HepG2 (cell line): Measurements from ENCODE around the gene RCC1. TPM values are rescaled to one million over a fixed set of nuclear protein-coding genes. Genes with fewer than 3 reads are reported as not detected.
A peak's percentile ranks its signal among the peaks of the same experiment; 100 is the strongest.

Experiments used
- DPF2 ChIP-seq: sonication (generic); formaldehyde crosslinking; IDR thresholded peaks from 2 replicates; pipeline ENCODE4 v1.4.0; 2020; ENCODE audit warnings: mild to moderate bottlenecking, low read depth, missing genetic modification reagents, borderline replicate concordance
- EHMT2 ChIP-seq: fragments of 200-600 bp; sonication (generic); IDR thresholded peaks from 2 replicates; pipeline ENCODE4 v1.7.0; 2017; ENCODE audit warnings: antibody characterized with exemption, low read depth, low read length, borderline replicate concordance
- HMGXB4 ChIP-seq, 2 experiments: sonication (generic) in 1 of 2; formaldehyde crosslinking in 1 of 2; IDR thresholded peaks; 2 replicates each; pipeline versions ENCODE4 v1.4.0 to v1.6.1; 2018 to 2020; ENCODE audit warnings: missing genetic modification reagents in 2 of 2, borderline replicate concordance in 1 of 2, low read depth in 1 of 2, mild to moderate bottlenecking in 1 of 2, missing biosample characterization in 1 of 2
- HOXA9 ChIP-seq: sonication (generic); formaldehyde crosslinking; IDR thresholded peaks from 2 replicates; pipeline ENCODE4 v1.8.1; 2022; ENCODE audit warnings: missing genetic modification reagents, mild to moderate bottlenecking, moderate library complexity, borderline replicate concordance
- KAT7 ChIP-seq: IDR thresholded peaks from 2 replicates; pipeline ENCODE4 v1.6.1; 2018; ENCODE audit warnings: borderline replicate concordance, missing compliant biosample characterization
- KDM1A ChIP-seq: IDR thresholded peaks from 2 replicates; pipeline ENCODE4 v1.6.1; 2016; ENCODE audit warnings: missing compliant biosample characterization
- KLF12 ChIP-seq: sonication (generic); formaldehyde crosslinking; IDR thresholded peaks from 2 replicates; pipeline ENCODE4 v1.4.0; 2020; ENCODE audit warnings: missing genetic modification reagents, borderline replicate concordance
- NAIF1 ChIP-seq: sonication (generic); formaldehyde crosslinking; IDR thresholded peaks from 2 replicates; pipeline ENCODE4 v1.5.0; 2020; ENCODE audit warnings: mild to moderate bottlenecking, missing genetic modification reagents, borderline replicate concordance
- NKX3-1 ChIP-seq: sonication (generic); formaldehyde crosslinking; IDR thresholded peaks from 2 replicates; pipeline ENCODE4 v1.5.0; 2020; ENCODE audit warnings: missing genetic modification reagents
- PHB2 ChIP-seq: fragments of 450-650 bp; IDR thresholded peaks from 2 replicates; pipeline ENCODE4 v1.6.1; 2018; ENCODE audit not compliant: partially characterized antibody
- RXRA ChIP-seq: sonication (generic); formaldehyde crosslinking; IDR thresholded peaks from 2 replicates; pipeline ENCODE4 v1.5.1; 2020; ENCODE audit warnings: missing genetic modification reagents
- ZBTB33 ChIP-seq: sonication (generic); formaldehyde crosslinking; IDR thresholded peaks from 2 replicates; pipeline ENCODE4 v1.4.0; 2020; ENCODE audit warnings: missing genetic modification reagents
- ZMAT3 ChIP-seq: sonication (generic); formaldehyde crosslinking; conservative IDR thresholded peaks from 2 replicates; pipeline ENCODE4 v1.7.0; 2021; ENCODE audit warnings: missing genetic modification reagents
- ZNF121 ChIP-seq: sonication (generic); formaldehyde crosslinking; IDR thresholded peaks from 2 replicates; pipeline ENCODE4 v1.5.0; 2020; ENCODE audit warnings: mild to moderate bottlenecking, missing genetic modification reagents
- ZNF160 ChIP-seq: sonication (generic); formaldehyde crosslinking; IDR thresholded peaks from 2 replicates; pipeline ENCODE4 v1.8.0; 2022; ENCODE audit warnings: mild to moderate bottlenecking, inconsistent platforms, missing genetic modification reagents
- ZNF230 ChIP-seq: sonication (generic); formaldehyde crosslinking; IDR thresholded peaks from 2 replicates; pipeline ENCODE4 v1.4.0; 2020; ENCODE audit warnings: mild to moderate bottlenecking, missing genetic modification reagents
- ZNF678 ChIP-seq: sonication (generic); formaldehyde crosslinking; IDR thresholded peaks from 2 replicates; pipeline ENCODE4 v1.4.0; 2020; ENCODE audit warnings: mild to moderate bottlenecking, missing genetic modification reagents
- polyA plus RNA-seq, 8 experiments: library from polyadenylated mRNA; depleted of rRNA in 3 of 8; stranded (reverse) in 7 of 8; unstranded in 1 of 8; fragments of >200 nt; fragmentation: Illumina TruSeq in 4 of 8; extraction: Trizol in 4 of 8; gene quantifications; 2 replicates each; pipeline versions ENCODE4 v1.2.1 to v1.2.3, GENCODE V29; 2011 to 2016; ENCODE audit warnings: low read depth in 4 of 8, missing spikeins in 1 of 8, mixed read lengths in 1 of 8; ENCODE audit not compliant: insufficient read depth in 1 of 8
- total RNA-seq, 5 experiments: library from RNA; depleted of rRNA; stranded (reverse); fragments of >200 nt; fragmentation: Illumina TruSeq; extraction: Trizol; gene quantifications; 2 replicates each; pipeline ENCODE4 v1.2.3, GENCODE V29; 2016; ENCODE audit warnings: low read depth in 1 of 5
- TF ChIP-seq, protein P1 (sequence below): sonication (generic); formaldehyde crosslinking; IDR thresholded peaks from 2 replicates; pipeline ENCODE4 v1.5.0; 2020; ENCODE audit warnings: mild to moderate bottlenecking, missing genetic modification reagents
- TF ChIP-seq, protein P2 (sequence below): sonication (generic); formaldehyde crosslinking; IDR thresholded peaks from 2 replicates; pipeline ENCODE4 v1.9.0; 2022; ENCODE audit warnings: missing genetic modification reagents, mild to moderate bottlenecking, borderline replicate concordance
- TF ChIP-seq, protein P3 (sequence below): sonication (generic); formaldehyde crosslinking; IDR thresholded peaks from 2 replicates; pipeline ENCODE4 v1.5.1; 2020; ENCODE audit warnings: missing genetic modification reagents, mild to moderate bottlenecking, borderline replicate concordance

RCC1 gene
- total and polyA plus RNA-seq, 2 of the 13 experiments (the other 11 are each of a cell fraction or from before 2014, with no cell fraction given): 47.2 to 80.8 TPM

GRCh38 chr1:28577738-28578536 is 72.1 kb downstream of the RCC1 start (continued):
- TF ChIP-seq HMGXB4 (CRISPR knock-in tag; IDR thresholded peaks at IDR 0.05; ENCODE audit: borderline replicate concordance in 1 of 2, low read depth in 1 of 2) (no peak), KAT7 (CRISPR knock-in tag) (no peak), ZNF160 (CRISPR knock-in tag) (no peak), NAIF1 (CRISPR knock-in tag) (no peak), RXRA (no peak), KLF12 (CRISPR knock-in tag) (no peak), DPF2 (CRISPR knock-in tag) (no peak), ZNF230 (CRISPR knock-in tag) (no peak), HOXA9 (CRISPR knock-in tag) (0 out of 2 replicates have a peak, but pooled peaks have one; percentile 23), PHB2 (no peak), NKX3-1 (CRISPR knock-in tag) (no peak), KDM1A (CRISPR knock-in tag) (no peak), ZNF121 (CRISPR knock-in tag) (no peak), ZNF678 (CRISPR knock-in tag) (no peak), ZBTB33 (CRISPR knock-in tag) (no peak), ZMAT3 (CRISPR knock-in tag) (no peak), EHMT2 (no peak)
- TF ChIP-seq, protein P1, sequence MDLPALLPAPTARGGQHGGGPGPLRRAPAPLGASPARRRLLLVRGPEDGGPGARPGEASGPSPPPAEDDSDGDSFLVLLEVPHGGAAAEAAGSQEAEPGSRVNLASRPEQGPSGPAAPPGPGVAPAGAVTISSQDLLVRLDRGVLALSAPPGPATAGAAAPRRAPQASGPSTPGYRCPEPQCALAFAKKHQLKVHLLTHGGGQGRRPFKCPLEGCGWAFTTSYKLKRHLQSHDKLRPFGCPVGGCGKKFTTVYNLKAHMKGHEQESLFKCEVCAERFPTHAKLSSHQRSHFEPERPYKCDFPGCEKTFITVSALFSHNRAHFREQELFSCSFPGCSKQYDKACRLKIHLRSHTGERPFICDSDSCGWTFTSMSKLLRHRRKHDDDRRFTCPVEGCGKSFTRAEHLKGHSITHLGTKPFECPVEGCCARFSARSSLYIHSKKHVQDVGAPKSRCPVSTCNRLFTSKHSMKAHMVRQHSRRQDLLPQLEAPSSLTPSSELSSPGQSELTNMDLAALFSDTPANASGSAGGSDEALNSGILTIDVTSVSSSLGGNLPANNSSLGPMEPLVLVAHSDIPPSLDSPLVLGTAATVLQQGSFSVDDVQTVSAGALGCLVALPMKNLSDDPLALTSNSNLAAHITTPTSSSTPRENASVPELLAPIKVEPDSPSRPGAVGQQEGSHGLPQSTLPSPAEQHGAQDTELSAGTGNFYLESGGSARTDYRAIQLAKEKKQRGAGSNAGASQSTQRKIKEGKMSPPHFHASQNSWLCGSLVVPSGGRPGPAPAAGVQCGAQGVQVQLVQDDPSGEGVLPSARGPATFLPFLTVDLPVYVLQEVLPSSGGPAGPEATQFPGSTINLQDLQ (CRISPR knock-in tag): no peak
- TF ChIP-seq, protein P2, sequence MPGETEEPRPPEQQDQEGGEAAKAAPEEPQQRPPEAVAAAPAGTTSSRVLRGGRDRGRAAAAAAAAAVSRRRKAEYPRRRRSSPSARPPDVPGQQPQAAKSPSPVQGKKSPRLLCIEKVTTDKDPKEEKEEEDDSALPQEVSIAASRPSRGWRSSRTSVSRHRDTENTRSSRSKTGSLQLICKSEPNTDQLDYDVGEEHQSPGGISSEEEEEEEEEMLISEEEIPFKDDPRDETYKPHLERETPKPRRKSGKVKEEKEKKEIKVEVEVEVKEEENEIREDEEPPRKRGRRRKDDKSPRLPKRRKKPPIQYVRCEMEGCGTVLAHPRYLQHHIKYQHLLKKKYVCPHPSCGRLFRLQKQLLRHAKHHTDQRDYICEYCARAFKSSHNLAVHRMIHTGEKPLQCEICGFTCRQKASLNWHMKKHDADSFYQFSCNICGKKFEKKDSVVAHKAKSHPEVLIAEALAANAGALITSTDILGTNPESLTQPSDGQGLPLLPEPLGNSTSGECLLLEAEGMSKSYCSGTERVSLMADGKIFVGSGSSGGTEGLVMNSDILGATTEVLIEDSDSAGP (CRISPR knock-in tag): no peak
- TF ChIP-seq, protein P3, sequence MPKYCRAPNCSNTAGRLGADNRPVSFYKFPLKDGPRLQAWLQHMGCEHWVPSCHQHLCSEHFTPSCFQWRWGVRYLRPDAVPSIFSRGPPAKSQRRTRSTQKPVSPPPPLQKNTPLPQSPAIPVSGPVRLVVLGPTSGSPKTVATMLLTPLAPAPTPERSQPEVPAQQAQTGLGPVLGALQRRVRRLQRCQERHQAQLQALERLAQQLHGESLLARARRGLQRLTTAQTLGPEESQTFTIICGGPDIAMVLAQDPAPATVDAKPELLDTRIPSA (CRISPR knock-in tag): no peak
